K562 (cell line): Measurements from ENCODE around the gene SYT7.

ENCODE experiments used
- BRF2 ChIP-seq: IDR thresholded peaks from 3 replicates; pipeline ENCODE4 v1.6.1; 2011; ENCODE audit warnings: borderline replicate concordance, mild to moderate bottlenecking; ENCODE audit not compliant: insufficient read length, insufficient read depth
- COPS2 ChIP-seq: fragments of 450-650 bp; conservative IDR thresholded peaks from 2 replicates; pipeline ENCODE4 v1.6.1; 2016; ENCODE audit warnings: mild to moderate bottlenecking, moderate library complexity
- CREM ChIP-seq: IDR thresholded peaks from 2 replicates; pipeline ENCODE4 v1.6.1; 2014; ENCODE audit warnings: antibody characterized with exemption, low read depth
- CTCF ChIP-seq, 3 experiments: IDR thresholded peaks in 2 of 3; conservative IDR thresholded peaks in 1 of 3; 2 replicates each; pipeline ENCODE4 v1.5.1; 2011 to 2012; ENCODE audit warnings: low read length in 3 of 3, mild to moderate bottlenecking in 3 of 3, control low read depth in 2 of 3, improper control_type of control experiment in 1 of 3, inconsistent platforms in 1 of 3, low read depth in 1 of 3, mixed read lengths in 1 of 3, moderate library complexity in 1 of 3; ENCODE audit not compliant: insufficient read depth in 2 of 3
- EZH2 ChIP-seq: IDR thresholded peaks from 2 replicates; pipeline ENCODE4 v1.6.1; 2012; ENCODE audit warnings: low read depth, mild to moderate bottlenecking, inconsistent platforms, low read length, borderline replicate concordance
- FOXM1 ChIP-seq, 2 experiments: fragments of 450-650 bp in 1 of 2; sonication (generic) in 1 of 2; formaldehyde crosslinking in 1 of 2; IDR thresholded peaks; 2 replicates each; pipeline versions ENCODE4 v1.6.1 to v1.9.0; 2017 to 2022; ENCODE audit warnings: low read depth in 2 of 2, mild to moderate bottlenecking in 2 of 2, missing genetic modification reagents in 1 of 2, moderate library complexity in 1 of 2
- MAZ ChIP-seq, 2 experiments: fragments of 450-650 bp in 1 of 2; sonication (generic) in 1 of 2; formaldehyde crosslinking; IDR thresholded peaks in 1 of 2; conservative IDR thresholded peaks in 1 of 2; 2 replicates each; pipeline versions ENCODE4 v1.4.0 to v1.5.0; 2020; ENCODE audit warnings: mild to moderate bottlenecking in 1 of 2, missing genetic modification reagents in 1 of 2
- RAD21 ChIP-seq, 2 experiments: fragments of 250-450 bp in 1 of 2; fragments of 450-650 bp in 1 of 2; sonication (Bioruptor Pico) in 1 of 2; formaldehyde crosslinking in 1 of 2; IDR thresholded peaks in 1 of 2; conservative IDR thresholded peaks in 1 of 2; 2 replicates each; pipeline versions ENCODE4 v1.4.0 to v1.8.0; 2020 to 2022; ENCODE audit warnings: mild to moderate bottlenecking in 2 of 2, moderate library complexity in 1 of 2
- RFX5 ChIP-seq: IDR thresholded peaks from 2 replicates; pipeline ENCODE4 v1.6.1; 2011; ENCODE audit warnings: low read depth, mild to moderate bottlenecking, improper control_type of control experiment, low read length
- SP1 ChIP-seq: sonication (generic); formaldehyde crosslinking; IDR thresholded peaks from 2 replicates; pipeline ENCODE4 v1.8.1; 2022; ENCODE audit warnings: mild to moderate bottlenecking, missing genetic modification reagents
- TAF1 ChIP-seq: IDR thresholded peaks from 2 replicates; pipeline ENCODE4 v1.6.1; 2011; ENCODE audit warnings: mild to moderate bottlenecking, low read length, moderate library complexity; ENCODE audit not compliant: insufficient read depth, control insufficient read depth, severe bottlenecking; ENCODE audit errors: extremely low read depth

DNA sequence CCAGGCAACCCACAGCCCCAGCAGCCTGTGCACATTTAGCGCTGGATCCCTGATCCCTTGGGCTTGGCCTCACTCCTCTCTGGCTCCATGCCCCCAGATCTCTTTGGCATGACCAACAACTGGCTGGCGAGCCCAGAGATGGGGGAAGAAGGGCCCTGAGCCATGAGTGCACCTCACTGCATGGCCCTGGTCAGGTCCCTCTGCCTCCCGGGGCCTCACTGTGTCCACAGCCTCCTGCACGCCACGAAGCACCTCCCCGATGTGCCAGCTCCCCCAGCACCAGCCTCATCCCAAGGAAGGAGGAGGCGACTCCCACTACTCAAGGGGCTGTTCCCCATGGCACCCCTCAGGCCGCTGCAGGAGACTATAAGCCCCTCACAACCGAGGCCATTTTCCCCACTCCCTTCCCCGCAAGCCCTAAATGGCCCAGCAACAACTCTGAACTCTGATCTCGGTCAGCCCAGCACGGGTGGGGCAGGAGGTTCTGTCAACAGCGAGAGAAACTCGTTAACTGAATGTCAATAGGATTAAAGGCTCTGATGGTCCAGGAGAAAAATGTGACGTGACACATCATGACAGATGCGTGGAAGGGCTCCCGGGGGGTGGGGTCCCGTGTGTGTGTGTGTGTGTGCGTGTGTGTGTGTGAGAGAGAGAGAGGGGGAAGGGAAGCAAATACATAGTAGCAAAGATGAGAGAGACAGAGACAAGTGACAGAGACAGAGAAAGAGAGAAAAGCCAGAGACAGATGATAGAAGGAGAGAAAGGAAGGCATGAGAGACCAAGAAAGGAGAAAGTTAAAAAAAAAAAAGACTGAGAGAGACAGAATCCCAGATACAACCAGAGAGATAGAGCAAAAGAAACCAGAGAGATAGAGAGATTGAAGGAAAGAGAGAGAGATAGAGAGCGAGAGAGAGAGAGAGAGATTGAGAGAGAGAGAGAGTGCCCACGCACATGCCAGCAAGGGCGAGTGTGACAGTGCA is 28.4 kb upstream of the SYT7 start:
- no peak for TF ChIP-seq BRF2
- no peak for TF ChIP-seq COPS2
- no peak for TF ChIP-seq FOXM1 (IDR thresholded peaks at IDR 0.05; ENCODE audit: low read depth)
- no peak for TF ChIP-seq FOXM1 (CRISPR knock-in tag; IDR thresholded peaks at IDR 0.05; ENCODE audit: low read depth)
- no peak for TF ChIP-seq TAF1
- TF ChIP-seq CTCF (IDR thresholded peaks at IDR 0.05 in 2 of 3, conservative IDR thresholded peaks at IDR 0.05 in 1 of 3; ENCODE audit: insufficient read depth in 2 of 3, low read depth in 1 of 3, low read length in 3 of 3): no peak
- TF ChIP-seq RFX5: no peak
- no peak for TF ChIP-seq CREM
- no peak for TF ChIP-seq SP1 (CRISPR knock-in tag)
- TF ChIP-seq MAZ (CRISPR knock-in tag; conservative IDR thresholded peaks at IDR 0.05 in 1 of 2, IDR thresholded peaks at IDR 0.05 in 1 of 2): no peak
- TF ChIP-seq RAD21 (CRISPR knock-in tag; conservative IDR thresholded peaks at IDR 0.05 in 1 of 2, IDR thresholded peaks at IDR 0.05 in 1 of 2): no peak
- TF ChIP-seq EZH2: no peak
